Prostate gland (tissue), 2 donors: ENCODE data around the gene OVOL1.

Source experiments
- CTCF ChIP-seq, 4 experiments: fragments of 200-600 bp in 2 of 4; fragments of 450-650 bp in 2 of 4; sonication (generic) in 2 of 4; IDR thresholded peaks; 1 replicate in 3 of 4; 2 replicates in 1 of 4; pipeline ENCODE4 v1.5.1; 2016 to 2019; ENCODE audit warnings: antibody characterized with exemption in 4 of 4, mild to moderate bottlenecking in 2 of 4, moderate library complexity in 2 of 4
- POLR2A ChIP-seq: fragments of 450-650 bp; IDR thresholded peaks from one replicate; pipeline ENCODE4 v1.6.1; 2016; ENCODE audit warnings: antibody characterized with exemption, mild to moderate bottlenecking

- TF ChIP-seq CTCF (IDR thresholded peaks at IDR 0.05): no peak
- no peak for TF ChIP-seq POLR2A
Observed at GRCh38 chr11:65842144-65842543, 55.3 kb downstream of the OVOL1 start.
